SU-DHL-6 (cell line): ENCODE data around the gene SPAG4.

Experiments used
- H2AFZ ChIP-seq: fragments of 200-600 bp; sonication (generic); 2 replicates; pipeline ENCODE4 v1.6.1; 2014; ENCODE audit warnings: low read depth, mild to moderate bottlenecking, moderate library complexity, mixed read lengths, antibody characterized with exemption, low read length; ENCODE audit not compliant: severe bottlenecking
- H3F3A ChIP-seq: fragments of 200-600 bp; shearing (Covaris generic); 2 replicates; pipeline ENCODE4 v1.6.0; 2016; ENCODE audit warnings: antibody characterized with exemption, mild to moderate bottlenecking; ENCODE audit not compliant: insufficient read depth
- H3K27ac ChIP-seq: fragments of 200-600 bp; sonication (generic); 2 replicates; pipeline ENCODE4 v1.5.1; 2016; ENCODE audit warnings: low read depth, mild to moderate bottlenecking, low read length, moderate library complexity, mixed read lengths
- H3K27me3 ChIP-seq: fragments of 200-600 bp; sonication (generic), shearing (Covaris generic); 2 replicates; pipeline ENCODE4 v1.6.0; 2014; ENCODE audit warnings: mild to moderate bottlenecking, low read length
- H3K36me3 ChIP-seq: fragments of 200-600 bp; sonication (generic); 2 replicates; pipeline ENCODE4 v1.6.1; 2014; ENCODE audit warnings: mild to moderate bottlenecking, low read length, mixed read lengths
- H3K4me2 ChIP-seq: fragments of 300-600, 200-600 bp; shearing (Covaris generic), sonication (generic); 2 replicates; pipeline ENCODE4 v1.6.0; 2014; ENCODE audit warnings: low read length, low read depth, mild to moderate bottlenecking; ENCODE audit not compliant: poor library complexity, severe bottlenecking
- H3K4me3 ChIP-seq: fragments of 200-600 bp; sonication (generic); 2 replicates; pipeline ENCODE4 v1.5.1; 2014; ENCODE audit warnings: antibody characterized with exemption, low read length, mild to moderate bottlenecking, mixed read lengths; ENCODE audit not compliant: insufficient read depth, poor library complexity, severe bottlenecking
- H3K79me2 ChIP-seq: fragments of 200-600 bp; sonication (generic); 2 replicates; pipeline ENCODE4 v1.6.1; 2014; ENCODE audit warnings: mild to moderate bottlenecking, low read length, moderate library complexity; ENCODE audit not compliant: insufficient read depth
- H3K9ac ChIP-seq: fragments of 200-600 bp; sonication (generic); 2 replicates; pipeline ENCODE4 v1.7.0; 2014; ENCODE audit warnings: mild to moderate bottlenecking, low read length
- H3K9me2 ChIP-seq: fragments of 200-600 bp; sonication (generic); replicated peaks from 2 replicates; pipeline ENCODE4 v1.6.1; 2014; ENCODE audit warnings: low read length; ENCODE audit not compliant: insufficient read depth
- H3K9me3 ChIP-seq: fragments of 200-600 bp; sonication (generic); 2 replicates; pipeline ENCODE4 v1.6.1; 2014; ENCODE audit warnings: low read length, mixed read lengths; ENCODE audit not compliant: insufficient read depth
- H4K20me1 ChIP-seq: fragments of 200-600 bp; sonication (generic); 2 replicates; pipeline ENCODE4 v1.6.1; 2014; ENCODE audit warnings: low read depth, mild to moderate bottlenecking, antibody characterized with exemption, low read length, moderate library complexity, mixed read lengths
- CTCF ChIP-seq: fragments of 200-600 bp; sonication (generic); IDR thresholded peaks from one replicate; pipeline ENCODE4 v1.5.1; 2017; ENCODE audit warnings: antibody characterized with exemption, mild to moderate bottlenecking, low read length, moderate library complexity; ENCODE audit not compliant: insufficient read depth, poor library complexity, severe bottlenecking
- EZH2phosphoT487 ChIP-seq: fragments of 200-600 bp; sonication (generic), shearing (Covaris generic); conservative IDR thresholded peaks from 2 replicates; pipeline ENCODE4 v1.6.1; 2018; ENCODE audit warnings: mild to moderate bottlenecking, antibody characterized with exemption, low read length, moderate library complexity, mixed read lengths

Gene SPAG4

GRCh38 chr20:35620818-35621559 lies 5.4 kb downstream of the SPAG4 start:
- H3K27me3 ChIP-seq = no peaks in the 10 kb centered on the region
- H3F3A ChIP-seq = no peaks in the 10 kb centered on the region
- H3K4me3 ChIP-seq = no peak overlapping the region
- H3K79me2 ChIP-seq = no peaks in the 10 kb centered on the region
- H3K4me2 ChIP-seq = no peak overlapping the region
- no peaks in the 10 kb centered on the region for H3K36me3 ChIP-seq
- no peaks in the 10 kb centered on the region for H3K9me2 ChIP-seq
- H3K9ac ChIP-seq = no peak overlapping the region
- H4K20me1 ChIP-seq = no peaks in the 10 kb centered on the region
- H3K27ac ChIP-seq = no peak overlapping the region
- no peaks in the 10 kb centered on the region for H3K9me3 ChIP-seq
- no peak for TF ChIP-seq EZH2phosphoT487
- no peak for TF ChIP-seq CTCF
- no peak overlapping the region for H2AFZ ChIP-seq

DNA sequence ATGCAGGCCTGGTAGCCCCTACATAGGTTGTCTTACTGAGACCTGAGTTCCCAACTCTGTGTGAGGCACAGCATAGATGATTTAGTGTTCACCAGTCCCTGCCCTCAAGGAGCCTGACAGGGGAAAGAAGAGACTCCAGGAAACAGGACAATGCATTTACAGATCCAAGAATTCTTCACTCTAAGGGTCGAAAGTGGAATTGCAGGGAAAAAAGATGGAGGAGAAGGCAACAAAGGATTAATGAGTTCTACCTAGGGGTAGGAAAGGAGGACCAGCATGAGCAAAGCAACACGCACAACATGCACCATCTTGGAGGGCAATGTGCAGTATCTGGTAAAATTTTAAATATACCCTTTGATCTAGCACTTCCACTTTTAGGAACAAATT lies 5.9 kb downstream of the SPAG4 start:
- TF ChIP-seq EZH2phosphoT487 (no peak), CTCF (no peak)
- Histone ChIP-seq H3K9ac (no peak overlapping the region), H3K27me3 (no peaks in the 10 kb centered on the region), H3K27ac (no peak overlapping the region), H3K4me3 (no peak overlapping the region), H3K9me3 (no peaks in the 10 kb centered on the region), H2AFZ (no peak overlapping the region), H3K79me2 (no peaks in the 10 kb centered on the region), H3F3A (no peaks in the 10 kb centered on the region), H4K20me1 (no peaks in the 10 kb centered on the region), H3K36me3 (no peaks in the 10 kb centered on the region), H3K9me2 (no peaks in the 10 kb centered on the region), H3K4me2 (no peak overlapping the region)

GRCh38 chr20:35625584-35626385 lies 10.2 kb downstream of the SPAG4 start:
- H3K79me2 ChIP-seq = no peaks in the 10 kb centered on the region
- TF ChIP-seq EZH2phosphoT487 (no peak), CTCF (no peak)
- H4K20me1 ChIP-seq = no peaks in the 10 kb centered on the region
- H3K36me3 ChIP-seq = peaks cover 6% of the 10 kb centered on the region; the same call in 1 of the 2 replicates
- H3K27me3 ChIP-seq = no peaks in the 10 kb centered on the region
- H3F3A ChIP-seq = no peaks in the 10 kb centered on the region
- no peak overlapping the region for H3K4me3 ChIP-seq
- H3K9me3 ChIP-seq = no peaks in the 10 kb centered on the region
- no peak overlapping the region for H3K4me2 ChIP-seq
- H3K27ac ChIP-seq = no peak overlapping the region
- H3K9ac ChIP-seq = no peak overlapping the region
- H3K9me2 ChIP-seq = no peaks in the 10 kb centered on the region
- no peak overlapping the region for H2AFZ ChIP-seq
